HG03571 (cell line): ENCODE data around the gene GLUD1.
"Not testable (repeated sequence)": the region's sequence is repeated elsewhere in the genome, so short reads cannot be mapped to it uniquely, and the experiment has no call there.

Experiments
- ATAC-seq: cut with Tn5 transposase; IDR thresholded peaks from one replicate; pipeline ENCODE4 v1.9.1; 2021; ENCODE audit not compliant: unreplicated experiment

GLUD1 gene

GRCh38 chr10:87090779-87091178 is 3.9 kb downstream of the GLUD1 start:
- no peak for ATAC-seq

GRCh38 chr10:87089746-87090145 is 4.9 kb downstream of the GLUD1 start:
- no peak for ATAC-seq

- ATAC-seq = no peak
These were observed 9.1 kb downstream of the GLUD1 start for GRCh38 chr10:87085537-87085936.

GRCh38 chr10:87084291-87084782 is 10.3 kb downstream of the GLUD1 start:
- peak; percentile 52 for ATAC-seq

GRCh38 chr10:87083576-87084290 is 10.9 kb downstream of the GLUD1 start:
- ATAC-seq = peak; percentile 33

GRCh38 chr10:87082219-87082618 is 12.4 kb downstream of the GLUD1 start:
- not testable (repeated sequence) for ATAC-seq

- ATAC-seq = not testable (repeated sequence)
These were observed 13.1 kb downstream of the GLUD1 start for GRCh38 chr10:87081574-87081973.

- not testable (repeated sequence) for ATAC-seq
These were observed 14.0 kb downstream of the GLUD1 start for GRCh38 chr10:87080621-87081020.

GRCh38 chr10:87079106-87079836 is 15.4 kb downstream of the GLUD1 start:
- no peak for ATAC-seq

GRCh38 chr10:87076421-87076820 is 18.2 kb downstream of the GLUD1 start:
- not testable (repeated sequence) for ATAC-seq

- no peak for ATAC-seq
These were observed 22.2 kb downstream of the GLUD1 start for GRCh38 chr10:87072449-87072848.

GRCh38 chr10:87068281-87068680 is 26.4 kb downstream of the GLUD1 start:
- ATAC-seq = no peak

- ATAC-seq = no peak
These were observed 27.8 kb downstream of the GLUD1 start for GRCh38 chr10:87066865-87067264.

GRCh38 chr10:87066178-87066577 is 28.5 kb downstream of the GLUD1 start:
- ATAC-seq = no peak

GRCh38 chr10:87064651-87065050 is 30.0 kb downstream of the GLUD1 start:
- no peak for ATAC-seq

- no peak for ATAC-seq
These were observed 34.2 kb downstream of the GLUD1 start for GRCh38 chr10:87060280-87060928.

- ATAC-seq = no peak
These were observed 35.2 kb downstream of the GLUD1 start for GRCh38 chr10:87059401-87059800.

GRCh38 chr10:87058171-87058570 is 36.5 kb downstream of the GLUD1 start:
- no peak for ATAC-seq

GRCh38 chr10:87054373-87055295 is 40.0 kb downstream of the GLUD1 start:
- ATAC-seq = no peak

GRCh38 chr10:87053577-87054181 is 41.0 kb downstream of the GLUD1 start:
- no peak for ATAC-seq
